Erythroblast (primary cell): Measurements from ENCODE around the gene MAEA.

Experiments used
- GATA1 ChIP-seq: IDR thresholded peaks from 2 replicates; pipeline ENCODE4 v1.6.1; 2011; ENCODE audit warnings: low read depth, mild to moderate bottlenecking, control low read depth, low read length, moderate library complexity
- POLR2A ChIP-seq: IDR thresholded peaks from 2 replicates; pipeline ENCODE4 v1.6.1; 2011; ENCODE audit warnings: mild to moderate bottlenecking, low read length

GRCh38 chr4:1250527-1250812 lies 39.2 kb upstream of the MAEA start:
- TF ChIP-seq POLR2A: no peak
- TF ChIP-seq GATA1: no peak
